HG03342 (cell line): ENCODE data around the gene ZFP62.
"Not testable (repeated sequence)": the region's sequence is repeated elsewhere in the genome, so short reads cannot be mapped to it uniquely, and the experiment has no call there.

ENCODE experiments used
- ATAC-seq: cut with Tn5 transposase; IDR thresholded peaks from one replicate; pipeline ENCODE4 v1.9.1; 2021; ENCODE audit warnings: mild to moderate bottlenecking, moderate library complexity; ENCODE audit not compliant: unreplicated experiment

ZFP62 gene

GRCh38 chr5:180831139-180832093 is 29.7 kb downstream of the ZFP62 start:
- peak; percentile 73 for ATAC-seq

DNA sequence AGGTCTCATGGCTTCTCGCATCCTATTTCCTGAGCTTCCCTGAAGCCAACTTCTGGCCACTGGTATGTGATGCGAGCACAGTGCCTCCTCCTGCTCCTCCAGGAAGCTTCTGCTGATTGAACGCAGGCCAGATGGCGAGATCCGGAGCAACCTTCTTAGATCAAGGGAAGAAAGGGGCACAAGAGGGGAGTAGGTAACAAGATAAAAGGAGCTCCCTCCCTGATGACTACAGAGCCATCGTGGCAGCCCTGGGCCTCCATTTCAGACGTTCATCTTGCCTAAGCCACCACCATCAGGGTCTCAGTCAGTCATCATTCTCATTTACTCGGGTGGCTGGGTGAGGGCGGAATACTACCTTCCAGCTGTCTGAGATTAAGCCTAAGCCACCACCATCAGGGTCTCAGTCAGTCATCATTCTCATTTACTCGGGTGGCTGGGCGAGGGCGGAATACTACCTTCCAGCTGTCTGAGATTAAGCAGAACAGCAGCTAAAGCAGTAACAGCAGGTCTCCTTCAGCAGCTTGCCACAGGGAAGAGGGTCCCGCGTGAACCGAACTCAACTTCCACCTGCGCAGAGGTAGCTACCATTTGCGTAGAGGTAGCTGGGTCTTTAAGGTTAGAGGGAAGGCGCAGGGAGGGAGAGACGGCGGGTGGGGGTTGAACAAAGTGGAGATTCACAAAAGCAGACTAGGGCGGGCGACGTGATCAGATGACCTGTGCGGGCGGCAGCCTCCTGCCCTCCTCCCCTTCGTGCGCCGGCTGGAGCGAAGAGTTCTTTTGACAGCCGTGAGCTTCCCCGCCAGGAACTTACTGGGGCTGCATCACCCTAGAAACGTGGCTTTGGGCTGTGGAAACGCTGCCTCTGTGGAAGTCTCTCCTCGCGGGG is 30.6 kb downstream of the ZFP62 start:
- peak; percentile 51 for ATAC-seq

GRCh38 chr5:180829726-180830125 is 31.4 kb downstream of the ZFP62 start:
- ATAC-seq: no peak

DNA sequence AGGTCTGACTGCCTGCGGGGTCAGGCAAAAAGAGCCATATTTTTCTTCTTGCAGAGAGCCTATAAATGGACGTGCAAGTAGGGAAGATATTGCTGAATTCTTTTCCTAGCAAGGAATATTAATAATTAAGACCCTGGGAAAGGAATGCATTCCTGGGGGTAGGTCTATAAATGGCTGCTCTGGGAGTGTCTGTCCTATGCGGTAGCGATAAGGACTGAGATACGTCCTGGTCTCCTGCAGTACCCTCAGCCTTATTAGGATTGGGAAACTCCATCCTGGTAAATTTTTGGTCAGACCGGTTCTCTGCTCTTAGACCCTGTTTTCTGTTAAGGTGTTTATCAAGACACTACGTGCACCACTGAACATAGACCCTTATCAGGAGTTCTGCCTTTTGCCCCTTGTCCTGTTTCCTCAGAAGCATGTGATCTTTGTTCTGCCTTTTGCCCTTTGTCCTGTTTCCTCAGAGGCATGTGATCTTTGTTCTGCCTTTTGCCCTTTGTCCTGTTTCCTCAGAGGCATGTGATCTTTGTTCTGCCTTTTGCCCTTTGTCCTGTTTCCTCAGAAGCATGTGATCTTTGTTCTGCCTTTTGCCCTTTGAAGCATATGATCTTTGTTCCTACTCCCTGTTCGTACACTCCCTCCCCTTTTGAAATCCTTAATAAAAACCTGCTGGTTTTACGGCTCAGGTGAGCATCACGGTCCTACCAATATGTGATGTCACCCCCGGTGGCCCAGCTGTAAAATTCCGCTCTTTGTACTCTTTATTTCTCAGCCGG is 32.1 kb downstream of the ZFP62 start:
- not testable (repeated sequence) for ATAC-seq

DNA sequence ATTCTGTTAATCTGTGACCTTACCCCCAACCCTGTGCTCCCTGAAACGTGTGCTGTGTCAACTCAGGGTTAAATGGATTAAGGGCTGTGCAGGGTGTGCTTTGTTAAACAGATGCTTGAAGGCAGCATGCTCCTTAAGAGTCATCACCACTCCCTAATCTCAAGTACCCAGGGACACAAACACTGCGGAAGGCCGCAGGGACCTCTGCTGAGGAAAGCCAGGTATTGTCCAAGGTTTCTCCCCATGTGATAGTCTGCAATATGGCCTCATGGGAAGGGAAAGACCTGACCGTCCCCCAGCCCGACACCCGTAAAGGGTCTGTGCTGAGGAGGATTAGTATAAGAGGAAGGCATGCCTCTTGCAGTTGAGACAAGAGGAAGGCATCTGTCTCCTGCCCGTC is 33.7 kb downstream of the ZFP62 start:
- not testable (repeated sequence) for ATAC-seq

DNA sequence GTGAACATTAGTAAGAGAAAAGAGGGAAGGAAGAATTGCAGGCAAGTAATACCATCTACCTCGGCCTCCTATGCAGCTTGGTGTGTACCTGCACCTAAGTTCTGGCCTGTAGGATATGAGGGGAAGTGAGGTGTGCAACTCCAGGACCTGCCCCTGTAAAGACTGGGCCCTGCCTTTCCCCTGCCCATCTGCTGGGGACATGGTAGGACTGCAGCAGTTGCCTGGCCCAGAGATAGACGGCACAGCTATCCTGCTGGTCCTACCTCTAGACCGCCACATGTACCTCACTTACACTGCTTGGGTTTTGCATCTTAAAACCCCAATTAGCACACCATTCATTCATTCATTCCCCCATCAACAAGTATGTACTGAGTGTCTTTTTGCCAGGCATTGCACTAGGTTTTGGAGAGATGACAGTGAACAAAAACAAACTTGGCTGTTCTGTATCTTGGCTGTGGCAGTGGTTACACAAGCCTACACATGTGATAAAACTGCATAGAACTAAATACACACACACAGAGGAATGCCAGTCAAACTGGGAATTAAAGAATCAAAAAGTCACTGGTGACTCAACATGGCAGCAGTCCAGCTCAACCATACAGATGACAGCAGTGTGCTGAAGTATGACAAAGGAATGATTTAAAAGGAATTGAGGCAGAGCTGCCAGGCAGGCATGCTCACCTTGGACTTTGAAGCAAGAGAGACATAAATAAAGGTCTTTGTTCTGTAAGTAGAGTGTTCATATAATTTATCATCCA is 35.1 kb downstream of the ZFP62 start:
- ATAC-seq: no peak

DNA sequence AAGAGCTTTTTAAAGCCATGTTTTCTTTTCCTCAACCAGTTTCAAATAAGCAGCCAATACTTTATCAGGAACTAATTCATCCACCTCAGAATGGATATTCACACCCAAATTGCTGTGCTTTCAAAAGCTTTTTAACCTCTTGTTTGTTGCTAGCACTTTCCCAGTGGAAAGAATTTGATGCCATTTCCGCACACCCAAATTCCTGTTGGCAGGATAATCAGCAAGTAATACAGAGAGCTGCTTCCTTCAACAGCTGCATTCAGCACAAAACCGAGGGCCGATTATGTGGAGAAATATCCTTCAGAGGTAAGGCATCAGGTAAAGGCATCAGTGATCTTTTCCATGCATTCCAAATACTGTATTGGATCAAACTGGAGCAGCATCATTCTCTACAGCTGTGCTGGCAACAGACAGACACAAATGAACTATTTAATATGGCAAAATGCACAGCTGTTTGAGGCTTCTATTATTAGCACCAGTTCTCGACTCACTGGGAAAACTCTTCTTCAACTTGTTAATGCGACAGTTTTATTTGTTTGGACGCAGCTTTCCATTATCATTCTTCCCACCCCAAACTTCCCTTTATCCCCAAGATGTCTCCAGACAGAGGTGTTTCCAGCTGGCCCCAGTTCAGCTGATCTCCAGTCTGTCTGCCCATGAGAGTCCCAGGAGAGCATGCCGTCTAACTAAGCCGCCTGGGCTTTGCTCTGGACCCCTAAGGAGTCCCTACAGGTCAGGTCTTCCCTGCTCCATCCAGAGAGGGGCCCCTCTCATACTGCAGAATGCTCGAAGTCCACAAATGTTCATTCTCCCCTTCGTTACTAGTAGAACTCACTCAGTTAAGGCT is 36.2 kb downstream of the ZFP62 start:
- no peak for ATAC-seq

DNA sequence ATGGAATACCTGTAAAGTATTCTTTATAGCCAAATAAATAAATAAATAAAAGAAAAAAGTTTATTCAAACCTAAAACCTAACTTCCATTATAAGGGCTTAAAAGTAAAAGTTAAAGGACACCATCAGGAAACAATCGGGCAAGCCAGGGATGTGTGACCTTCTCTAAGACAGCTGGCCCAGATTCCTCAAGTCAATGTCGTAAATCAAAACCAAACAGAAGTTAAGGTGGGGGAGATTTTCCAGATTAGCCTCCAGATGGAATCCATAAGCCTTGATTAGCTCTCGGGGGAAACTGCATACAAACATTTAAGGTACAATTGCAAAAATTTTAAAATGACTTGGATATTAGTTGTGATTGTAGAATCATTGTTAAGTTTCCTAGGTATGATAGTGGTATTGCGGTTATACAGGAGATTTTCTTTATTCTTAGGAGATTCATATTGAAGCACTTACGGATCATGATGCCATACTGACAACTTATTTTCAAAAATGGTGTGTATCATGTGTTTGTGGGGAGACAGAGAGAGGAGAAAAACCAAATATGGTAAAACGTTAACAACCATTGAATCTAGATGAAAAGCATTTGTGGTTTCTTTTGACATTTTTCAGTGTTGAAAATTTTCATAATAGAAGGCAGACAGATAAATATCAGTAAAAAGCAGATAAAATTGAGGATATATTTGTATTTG is 37.0 kb downstream of the ZFP62 start:
- no peak for ATAC-seq

GRCh38 chr5:180823346-180823745 is 37.7 kb downstream of the ZFP62 start:
- ATAC-seq: no peak

- ATAC-seq: no peak
These were observed 39.5 kb downstream of the ZFP62 start for GRCh38 chr5:180821538-180821937.

DNA sequence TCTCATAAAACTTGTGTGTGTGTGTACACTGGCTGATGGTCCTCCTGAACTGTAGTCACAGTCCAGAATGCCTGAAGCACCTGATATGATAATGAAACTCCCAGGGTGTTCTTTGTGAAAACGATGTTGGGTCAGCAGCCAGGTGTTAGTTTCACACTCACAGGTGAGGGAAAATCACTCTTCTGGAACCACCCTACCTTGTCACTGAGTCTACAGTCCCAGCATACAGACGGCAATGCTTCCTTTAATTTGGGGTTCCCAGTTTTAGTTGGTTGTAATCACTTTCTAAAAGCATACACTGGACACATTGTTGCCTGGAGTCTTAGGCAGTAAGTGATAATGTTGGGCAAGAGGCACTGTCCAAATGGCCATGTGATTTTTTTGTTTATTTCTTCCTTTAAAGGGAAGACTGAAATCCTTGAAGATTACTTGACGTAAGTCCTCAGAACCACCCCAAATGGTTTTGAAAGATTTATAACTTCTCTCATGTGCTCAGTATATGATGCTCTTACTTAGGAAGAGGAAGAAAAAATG is 40.2 kb downstream of the ZFP62 start:
- ATAC-seq: peak; percentile 80

- ATAC-seq: no peak
These were observed 42.3 kb downstream of the ZFP62 start for GRCh38 chr5:180818677-180819341.

DNA sequence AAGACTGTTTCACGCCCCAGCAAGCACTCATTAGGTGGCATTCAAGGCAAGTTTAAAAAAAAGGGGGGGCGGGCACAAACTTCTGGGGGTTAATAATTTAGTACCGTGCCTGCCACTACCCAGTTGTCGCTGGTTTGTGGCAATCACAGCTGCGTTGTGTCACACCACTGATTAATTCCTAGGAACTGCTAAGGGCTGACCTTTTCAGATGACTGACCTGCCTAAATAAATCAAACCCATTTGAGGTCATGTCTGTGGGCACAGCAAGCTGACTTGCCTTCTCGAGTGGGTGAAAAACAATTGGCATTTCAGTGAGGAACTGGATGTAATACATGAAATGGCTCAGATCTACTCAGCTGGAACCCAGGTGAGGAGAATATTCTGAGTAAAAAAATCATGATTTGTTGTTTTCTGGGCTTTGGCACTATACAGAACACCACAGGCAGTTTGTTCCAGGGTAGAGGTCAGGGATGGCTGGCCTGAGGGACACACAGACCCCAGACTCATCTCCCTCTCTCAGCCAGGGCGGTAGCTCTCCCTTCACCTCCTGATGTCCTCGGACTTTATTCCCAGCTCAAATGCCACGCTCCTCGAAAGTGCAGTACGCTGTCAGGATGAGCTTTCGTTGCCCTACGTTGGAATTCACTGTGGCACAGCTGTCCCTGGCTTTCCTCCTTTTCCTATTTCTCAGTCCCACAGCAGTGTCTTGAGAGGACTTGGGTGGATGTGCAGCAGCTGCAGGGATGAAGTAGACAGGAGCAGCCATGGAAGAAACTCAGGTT is 43.0 kb downstream of the ZFP62 start:
- no peak for ATAC-seq

- peak; percentile 33 for ATAC-seq
These were observed 44.2 kb downstream of the ZFP62 start for GRCh38 chr5:180816608-180817534.

DNA sequence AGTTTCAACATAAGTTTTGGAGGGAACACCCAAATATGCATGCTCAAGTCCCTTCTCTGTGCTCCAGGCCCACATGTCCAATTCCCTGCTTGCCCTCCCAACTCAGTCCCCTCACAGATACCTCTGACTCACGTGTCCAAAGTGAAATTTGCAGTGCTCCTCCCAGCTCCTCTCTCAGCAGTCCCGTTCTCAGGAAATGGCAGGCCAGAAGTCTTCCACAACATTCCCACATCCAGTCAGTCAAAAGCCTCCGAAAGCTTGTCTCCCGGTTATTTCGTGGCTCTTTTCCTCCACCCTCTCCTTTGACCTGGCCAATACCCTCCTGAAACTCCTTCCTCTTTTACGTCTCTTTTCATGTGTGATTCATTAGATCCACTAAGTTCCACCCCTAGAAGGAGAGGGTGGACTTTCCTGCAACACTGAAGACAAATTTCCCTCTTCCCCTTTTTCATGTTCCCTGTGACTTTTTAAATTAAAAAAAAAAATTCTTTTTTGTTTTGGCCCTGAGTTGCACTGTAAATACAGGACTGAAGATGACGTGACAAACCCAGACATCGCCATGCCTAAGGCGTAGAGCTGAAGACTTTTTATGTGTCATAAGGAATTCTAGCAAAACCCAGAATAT is 45.7 kb downstream of the ZFP62 start:
- ATAC-seq: no peak

DNA sequence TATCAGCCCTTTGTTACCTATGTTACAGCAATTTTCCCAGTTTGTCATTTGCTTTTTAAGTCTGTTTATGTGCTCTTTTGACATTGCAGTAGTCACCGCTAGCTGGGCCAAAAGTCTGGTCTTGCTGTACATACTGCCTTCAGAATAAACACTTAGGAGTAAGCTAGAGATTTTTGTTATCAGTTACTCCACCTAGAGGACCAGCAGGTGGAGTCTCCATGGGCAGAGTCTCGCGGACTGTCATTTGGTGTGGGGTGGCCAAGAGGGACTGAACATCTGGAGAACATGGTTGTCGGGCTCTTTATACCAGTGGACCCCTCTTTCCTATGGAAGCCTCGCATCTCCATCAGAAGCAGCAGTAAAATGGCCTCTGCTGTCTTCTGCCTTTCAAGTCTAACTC is 47.7 kb downstream of the ZFP62 start:
- ATAC-seq: no peak
